Measurements from ENCODE around the gene FOXL1.

The FOXL1 gene

DNA sequence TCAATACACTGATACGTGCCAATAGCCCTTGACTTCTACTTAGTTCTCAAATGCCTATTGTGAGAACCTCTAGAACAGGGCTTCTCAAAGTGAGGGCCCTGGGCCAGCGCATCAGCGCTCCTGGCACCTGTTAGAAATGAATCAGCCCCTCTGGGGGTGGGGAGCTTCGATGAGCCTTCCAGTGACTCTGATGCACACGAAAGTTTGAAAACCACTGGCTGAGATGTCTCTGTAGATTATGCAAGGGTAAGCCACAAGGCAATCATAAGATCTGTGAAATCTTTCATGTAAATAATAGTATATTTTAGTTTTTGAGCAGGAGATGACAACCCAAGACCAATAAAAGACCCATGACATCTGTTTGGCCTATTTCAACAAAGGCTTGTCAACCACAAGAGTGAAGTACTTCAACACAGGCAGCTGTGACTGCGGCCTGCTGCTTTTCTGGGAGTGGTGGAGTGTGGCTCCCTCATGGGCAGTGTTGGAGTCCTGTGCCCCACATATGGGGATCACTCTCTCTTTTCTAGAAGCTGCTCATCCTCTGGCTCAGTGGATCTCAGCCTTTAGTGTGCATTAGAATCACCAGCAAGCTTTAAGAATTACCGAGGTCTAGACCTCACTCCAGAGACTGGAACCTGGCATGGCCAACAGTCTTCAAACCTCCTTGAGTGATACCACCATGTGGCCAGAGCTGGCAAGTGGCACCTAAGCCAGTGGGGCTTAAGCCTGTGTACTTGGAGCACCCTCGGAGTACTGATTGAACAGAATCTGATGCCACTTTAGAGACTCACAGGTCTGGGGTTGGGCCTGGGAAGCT is 29.1 kb upstream of the FOXL1 start:
- DNase-seq = no peak

DNA sequence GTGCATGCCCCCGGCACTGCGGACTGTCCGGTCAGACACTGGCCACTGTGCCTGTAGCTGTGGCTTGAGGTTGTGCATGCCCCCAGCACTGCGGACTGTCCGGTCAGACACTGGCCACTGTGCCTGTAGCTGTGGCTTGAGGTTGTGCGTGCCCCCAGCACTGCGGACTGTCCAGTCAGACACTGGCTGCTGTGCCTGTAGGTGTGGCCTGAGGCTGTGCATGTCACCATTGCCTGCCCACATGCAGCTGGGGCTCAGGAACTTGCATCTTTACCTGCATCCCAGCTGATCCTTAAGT is 28.5 kb upstream of the FOXL1 start:
- no peak for DNase-seq

GRCh38 chr16:86550281-86550680 is 28.1 kb upstream of the FOXL1 start:
- DNase-seq = no peak

GRCh38 chr16:86553356-86553755 is 25.0 kb upstream of the FOXL1 start:
- DNase-seq = no peak

DNA sequence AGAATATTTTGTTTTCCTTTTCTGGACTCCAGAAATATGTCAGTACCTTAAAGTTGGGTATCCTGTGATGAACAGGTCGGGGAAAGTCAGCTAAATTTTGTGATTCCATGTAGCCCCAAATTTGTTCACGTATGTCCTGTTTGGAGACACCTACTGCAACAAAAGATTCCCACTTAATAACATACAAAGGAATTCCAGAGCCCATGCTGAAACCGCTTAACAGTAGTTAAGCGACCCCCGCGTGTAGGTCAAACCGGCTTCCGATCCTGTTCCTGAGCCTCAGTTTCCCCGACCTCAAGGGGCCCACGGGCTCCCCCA is 23.8 kb upstream of the FOXL1 start:
- DNase-seq = no peak

DNA sequence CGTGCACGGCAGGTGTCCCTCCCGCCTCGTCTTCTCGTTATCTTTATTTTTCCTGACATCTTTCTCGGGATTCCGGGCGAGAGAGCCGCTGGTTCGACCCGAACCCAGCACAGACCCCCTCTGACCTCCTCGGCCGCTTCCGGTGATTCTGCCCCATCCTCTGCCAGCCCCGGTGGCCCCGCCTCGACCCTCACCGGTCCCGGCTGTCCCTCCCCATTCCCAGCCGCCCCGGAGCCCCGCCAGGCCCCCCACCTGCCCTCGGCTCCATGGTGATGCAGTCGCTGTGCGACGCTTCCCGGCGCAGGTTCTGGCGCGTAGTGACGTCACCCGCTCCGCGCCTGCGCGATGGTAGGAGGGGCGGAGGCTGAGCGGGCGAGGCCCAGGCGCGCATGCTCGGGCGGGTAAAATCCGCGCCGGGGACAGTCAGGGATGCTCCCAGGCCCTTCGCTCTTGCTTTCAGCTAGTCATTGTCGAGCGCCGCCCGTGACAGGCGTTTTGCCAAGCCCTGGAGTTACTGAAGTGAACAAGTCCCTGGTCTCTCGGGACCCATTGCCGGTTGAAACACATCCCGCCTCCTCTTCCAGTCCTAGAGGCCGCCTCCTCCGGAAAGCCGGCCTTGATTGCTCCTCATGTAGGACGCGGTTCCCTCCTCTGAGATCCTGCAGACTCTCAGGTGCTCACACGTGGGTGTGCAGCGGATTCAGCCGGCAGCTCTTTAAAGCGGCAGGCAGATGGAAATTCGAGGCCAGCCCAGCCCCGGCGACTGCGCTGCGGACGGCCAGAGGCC is 23.2 kb upstream of the FOXL1 start, which contains the start of gene MTHFSD:
TSS of gene MTHFSD (minus strand) at position 319 of the 787 bp plus-strand sequence. CDS start at position 268, 51 bp downstream.
- DNase-seq = peak; percentile 98

DNA sequence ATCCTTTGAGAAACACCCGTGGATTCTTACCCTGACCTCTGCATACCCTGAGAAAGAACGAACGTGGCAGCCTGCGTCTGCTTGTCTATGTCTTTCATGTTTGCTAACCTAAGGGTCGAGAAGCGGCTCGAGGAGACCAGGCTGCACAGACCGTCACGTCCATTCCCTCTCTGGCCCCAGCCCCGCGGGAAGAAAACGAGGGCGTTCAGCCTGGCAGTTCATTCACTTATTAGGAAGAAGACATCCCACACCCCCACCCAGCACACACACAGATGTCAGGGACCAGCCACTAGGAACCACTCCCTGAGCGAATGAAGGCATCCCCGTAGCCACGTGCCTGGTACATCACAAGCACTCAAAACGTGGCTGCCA is 22.7 kb upstream of the FOXL1 start:
- no peak for DNase-seq

DNA sequence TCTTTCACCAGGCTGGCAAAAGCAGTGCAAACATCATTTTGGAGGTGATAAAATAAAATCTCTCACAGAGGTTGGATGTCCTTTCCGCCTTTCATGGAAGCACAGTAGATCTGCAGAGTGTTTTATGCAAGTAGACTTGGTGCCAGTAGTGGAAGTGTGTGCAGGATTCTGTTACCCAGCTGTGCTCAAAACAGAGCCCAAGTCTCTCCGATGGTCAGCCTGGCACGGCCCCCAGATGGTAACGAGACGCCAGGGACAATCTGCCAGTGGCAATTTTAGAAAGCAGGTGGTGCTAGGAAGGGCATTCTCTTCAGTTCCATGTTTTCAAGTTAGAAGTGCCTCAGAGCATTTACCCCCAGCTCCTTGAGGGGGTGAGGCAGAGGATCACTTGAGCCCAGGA is 21.8 kb upstream of the FOXL1 start:
- no peak for DNase-seq

- no peak for DNase-seq
Observed at GRCh38 chr16:86557587-86557986, 20.8 kb upstream of the FOXL1 start.

GRCh38 chr16:86558355-86559193 is 19.8 kb upstream of the FOXL1 start:
- DNase-seq = no peak

DNA sequence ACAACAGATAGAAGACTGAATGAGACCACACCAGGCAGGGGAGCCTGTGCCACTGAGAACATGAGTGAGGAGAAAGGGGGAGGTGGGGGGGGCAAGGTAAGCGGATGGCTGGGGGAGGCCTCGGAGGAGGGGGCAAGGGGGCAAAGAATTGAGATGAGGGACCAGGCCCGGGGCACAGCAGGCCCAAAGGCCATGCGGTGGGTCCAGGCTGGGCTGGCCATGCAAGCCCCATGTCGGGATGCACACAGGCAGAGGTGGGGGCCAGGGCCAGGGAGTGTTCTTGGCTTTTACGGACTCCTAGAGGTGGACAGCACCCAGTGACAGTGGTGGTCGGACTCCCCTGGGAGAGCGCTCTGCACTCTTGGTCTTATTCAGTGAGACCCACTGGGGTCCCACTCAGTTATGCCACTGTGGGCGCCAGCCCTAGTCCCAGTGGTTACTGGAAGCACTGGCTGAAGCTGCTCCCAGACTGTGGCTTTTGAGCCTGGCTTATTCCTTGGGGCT is 18.5 kb upstream of the FOXL1 start:
- DNase-seq = no peak

- DNase-seq = no peak
Observed at GRCh38 chr16:86562356-86562755, 16.0 kb upstream of the FOXL1 start.

GRCh38 chr16:86563469-86564345 is 14.6 kb upstream of the FOXL1 start:
- DNase-seq = peak; percentile 82

DNA sequence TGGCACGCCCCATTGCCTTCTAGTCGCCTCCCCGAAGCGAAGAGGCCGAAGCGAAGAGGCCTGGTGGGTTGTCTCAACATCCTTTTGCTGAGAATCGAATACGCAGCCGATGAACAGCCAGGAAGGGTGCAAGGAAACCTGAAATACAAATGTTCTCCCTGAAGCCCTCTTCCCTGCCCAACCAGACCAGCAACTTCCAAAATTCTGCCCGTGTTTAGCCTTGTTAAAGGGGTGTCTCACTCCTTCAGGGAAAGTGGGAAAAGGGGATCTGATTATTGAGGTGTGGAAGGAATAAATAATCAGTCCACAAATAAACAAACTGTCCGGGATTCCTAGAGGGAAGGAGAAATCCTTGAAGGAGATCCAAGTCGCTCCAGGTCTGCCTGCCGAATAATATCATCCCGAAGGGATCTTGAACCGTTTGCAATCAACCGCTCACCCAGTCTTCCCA is 13.1 kb upstream of the FOXL1 start:
- DNase-seq = no peak

- no peak for DNase-seq
Observed at GRCh38 chr16:86565644-86566511, 12.5 kb upstream of the FOXL1 start.

- peak; percentile 44 for DNase-seq
Observed at GRCh38 chr16:86566601-86566965, 11.8 kb upstream of the FOXL1 start, which contains the start of gene FOXC2. Gene FOXC2, plus strand, starts transcription at chr16:86566829. Its CDS starts 507 bp downstream, at chr16:86567336.

DNA sequence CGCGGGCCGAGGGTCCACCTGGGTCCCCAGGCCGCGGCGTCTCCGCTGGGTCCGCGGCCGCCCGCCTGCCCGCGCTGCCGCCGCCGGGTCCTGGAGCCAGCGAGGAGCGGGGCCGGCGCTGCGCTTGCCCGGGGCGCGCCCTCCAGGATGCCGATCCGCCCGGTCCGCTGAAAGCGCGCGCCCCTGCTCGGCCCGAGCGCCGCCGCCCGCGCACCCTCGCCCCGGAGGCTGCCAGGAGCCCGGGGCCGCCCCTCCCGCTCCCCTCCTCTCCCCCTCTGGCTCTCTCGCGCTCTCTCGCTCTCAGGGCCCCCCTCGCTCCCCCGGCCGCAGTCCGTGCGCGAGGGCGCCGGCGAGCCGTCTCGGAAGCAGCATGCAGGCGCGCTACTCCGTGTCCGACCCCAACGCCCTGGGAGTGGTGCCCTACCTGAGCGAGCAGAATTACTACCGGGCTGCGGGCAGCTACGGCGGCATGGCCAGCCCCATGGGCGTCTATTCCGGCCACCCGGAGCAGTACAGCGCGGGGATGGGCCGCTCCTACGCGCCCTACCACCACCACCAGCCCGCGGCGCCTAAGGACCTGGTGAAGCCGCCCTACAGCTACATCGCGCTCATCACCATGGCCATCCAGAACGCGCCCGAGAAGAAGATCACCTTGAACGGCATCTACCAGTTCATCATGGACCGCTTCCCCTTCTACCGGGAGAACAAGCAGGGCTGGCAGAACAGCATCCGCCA is 11.2 kb upstream of the FOXL1 start:
- no peak for DNase-seq

DNA sequence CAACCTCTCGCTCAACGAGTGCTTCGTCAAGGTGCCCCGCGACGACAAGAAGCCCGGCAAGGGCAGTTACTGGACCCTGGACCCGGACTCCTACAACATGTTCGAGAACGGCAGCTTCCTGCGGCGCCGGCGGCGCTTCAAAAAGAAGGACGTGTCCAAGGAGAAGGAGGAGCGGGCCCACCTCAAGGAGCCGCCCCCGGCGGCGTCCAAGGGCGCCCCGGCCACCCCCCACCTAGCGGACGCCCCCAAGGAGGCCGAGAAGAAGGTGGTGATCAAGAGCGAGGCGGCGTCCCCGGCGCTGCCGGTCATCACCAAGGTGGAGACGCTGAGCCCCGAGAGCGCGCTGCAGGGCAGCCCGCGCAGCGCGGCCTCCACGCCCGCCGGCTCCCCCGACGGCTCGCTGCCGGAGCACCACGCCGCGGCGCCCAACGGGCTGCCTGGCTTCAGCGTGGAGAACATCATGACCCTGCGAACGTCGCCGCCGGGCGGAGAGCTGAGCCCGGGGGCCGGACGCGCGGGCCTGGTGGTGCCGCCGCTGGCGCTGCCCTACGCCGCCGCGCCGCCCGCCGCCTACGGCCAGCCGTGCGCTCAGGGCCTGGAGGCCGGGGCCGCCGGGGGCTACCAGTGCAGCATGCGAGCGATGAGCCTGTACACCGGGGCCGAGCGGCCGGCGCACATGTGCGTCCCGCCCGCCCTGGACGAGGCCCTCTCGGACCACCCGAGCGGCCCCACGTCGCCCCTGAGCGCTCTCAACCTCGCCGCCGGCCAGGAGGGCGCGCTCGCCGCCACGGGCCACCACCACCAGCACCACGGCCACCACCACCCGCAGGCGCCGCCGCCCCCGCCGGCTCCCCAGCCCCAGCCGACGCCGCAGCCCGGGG is 10.4 kb upstream of the FOXL1 start:
- no peak for DNase-seq
